NCI-H524 (cell line): ENCODE measurements around the gene BEX4.
A peak's percentile ranks its signal among the peaks of the same experiment; 100 is the strongest.
"Not testable (repeated sequence)": the region's sequence is repeated elsewhere in the genome, so short reads cannot be mapped to it uniquely, and the experiment has no call there.

ENCODE experiments used
- DNase-seq, 2 experiments: peaks; one replicate each; lab custom pipeline; 2025; lab: John Stamatoyannopoulos, UW

The BEX4 gene

DNA sequence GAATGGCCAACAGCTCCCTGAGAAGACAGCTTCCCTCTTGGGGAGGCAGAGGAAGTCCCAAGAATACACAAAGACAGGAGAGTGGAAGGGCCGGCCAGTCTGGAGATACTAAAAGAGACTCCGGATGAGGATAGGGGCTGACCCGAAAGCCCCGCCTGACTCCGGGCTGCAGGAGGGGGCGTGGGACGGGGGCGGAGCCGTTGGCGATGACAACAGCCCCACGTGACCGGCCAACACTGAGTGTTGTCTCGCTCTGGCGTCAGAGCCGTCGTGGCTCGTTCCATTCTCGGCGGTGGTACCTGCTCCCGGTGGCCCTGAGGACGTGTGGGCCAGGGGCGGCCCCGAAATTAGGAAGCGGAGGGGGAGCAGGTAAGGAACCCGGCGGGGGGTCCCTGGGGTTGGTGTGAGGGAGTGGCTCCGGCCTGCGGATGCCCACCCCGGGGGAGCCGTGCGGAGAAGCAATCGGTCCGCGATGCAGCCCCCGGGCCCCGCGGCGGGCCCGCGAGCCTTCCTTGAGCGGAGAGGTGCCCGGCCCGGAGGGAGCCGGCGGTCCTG lies at the start of gene BEX4:
Gene BEX4 (plus strand): TSS at position 239 of the 555 bp plus-strand sequence. CDS start 1,046 bp downstream, outside the sequence.
- peak; percentile 66 to 79 for DNase-seq

GRCh38 chrX:103170216-103170615 lies 44.7 kb upstream of the BEX4 start:
- DNase-seq = no peak

DNA sequence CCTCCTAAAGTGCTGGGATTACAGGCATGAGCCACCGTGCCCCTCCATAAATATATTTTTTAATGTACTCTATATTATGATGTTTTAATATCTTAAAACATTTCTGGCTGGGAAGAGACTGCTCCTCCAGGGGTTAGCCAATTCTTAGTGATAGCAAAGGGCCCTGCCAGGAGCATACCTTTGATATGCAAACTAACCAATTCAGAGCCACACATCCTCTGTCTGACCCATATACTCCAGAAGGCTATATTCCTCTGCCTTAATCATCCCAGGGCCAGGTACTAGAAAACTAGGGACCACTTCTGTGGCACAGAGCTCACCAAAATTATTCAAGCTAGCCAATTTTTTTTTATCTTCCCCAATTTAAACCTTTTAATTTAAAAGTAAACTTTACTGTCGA lies 43.6 kb upstream of the BEX4 start:
- DNase-seq = no peak

DNA sequence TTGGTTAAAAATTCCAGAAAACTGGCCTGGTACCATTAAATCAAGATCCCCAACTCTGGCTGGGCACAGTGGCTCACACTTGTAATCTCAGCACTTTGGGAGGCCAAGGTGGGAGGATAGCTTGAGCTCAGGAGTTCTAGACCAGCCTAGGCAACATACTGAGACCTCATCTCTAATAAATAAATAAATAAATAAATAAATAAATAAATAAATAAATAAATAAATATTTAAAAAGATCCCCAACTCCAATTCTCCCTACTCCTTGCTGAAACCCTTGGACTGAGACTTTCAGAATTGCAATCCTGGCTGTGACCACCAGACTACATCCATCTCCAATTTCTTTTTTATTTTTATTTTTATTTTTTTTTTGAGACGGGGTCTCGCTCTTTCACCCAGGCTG lies 39.7 kb upstream of the BEX4 start:
- DNase-seq = not testable (repeated sequence)

GRCh38 chrX:103175944-103176753 lies 38.8 kb upstream of the BEX4 start:
- DNase-seq = peak; percentile 9 to 59

GRCh38 chrX:103177556-103177955 lies 37.4 kb upstream of the BEX4 start:
- DNase-seq = no peak

- no peak for DNase-seq
Observed at GRCh38 chrX:103183912-103184311, 31.0 kb upstream of the BEX4 start.

- no peak for DNase-seq
Observed at GRCh38 chrX:103187953-103188475, 26.9 kb upstream of the BEX4 start.

GRCh38 chrX:103197721-103198306 lies 17.1 kb upstream of the BEX4 start:
- DNase-seq = no peak

GRCh38 chrX:103198668-103199067 lies 16.2 kb upstream of the BEX4 start:
- DNase-seq = not testable (repeated sequence)

DNA sequence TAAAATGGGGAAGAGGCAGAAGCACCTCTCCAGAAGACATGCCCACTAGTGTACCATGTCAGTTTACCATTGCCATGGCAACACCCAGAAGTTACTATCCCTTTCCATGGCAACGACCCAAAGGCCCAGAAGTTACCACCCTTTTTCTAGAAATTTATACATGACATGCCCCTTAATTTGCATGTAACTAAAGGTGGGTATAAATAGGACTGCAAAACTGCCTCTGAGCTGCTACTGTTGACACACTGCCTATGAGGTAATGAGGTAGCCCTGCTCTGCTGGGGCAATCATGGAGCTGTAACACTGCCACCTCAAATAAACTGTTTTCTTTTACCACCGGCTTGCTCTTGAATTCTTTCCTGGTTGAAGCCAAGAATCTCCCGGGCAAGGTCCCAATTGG lies 13.9 kb upstream of the BEX4 start:
- DNase-seq = no peak

GRCh38 chrX:103210056-103210455 lies 4.9 kb upstream of the BEX4 start:
- no peak for DNase-seq

- peak; percentile 4 to 56 for DNase-seq
Observed at GRCh38 chrX:103211012-103211715, 3.7 kb upstream of the BEX4 start.

DNA sequence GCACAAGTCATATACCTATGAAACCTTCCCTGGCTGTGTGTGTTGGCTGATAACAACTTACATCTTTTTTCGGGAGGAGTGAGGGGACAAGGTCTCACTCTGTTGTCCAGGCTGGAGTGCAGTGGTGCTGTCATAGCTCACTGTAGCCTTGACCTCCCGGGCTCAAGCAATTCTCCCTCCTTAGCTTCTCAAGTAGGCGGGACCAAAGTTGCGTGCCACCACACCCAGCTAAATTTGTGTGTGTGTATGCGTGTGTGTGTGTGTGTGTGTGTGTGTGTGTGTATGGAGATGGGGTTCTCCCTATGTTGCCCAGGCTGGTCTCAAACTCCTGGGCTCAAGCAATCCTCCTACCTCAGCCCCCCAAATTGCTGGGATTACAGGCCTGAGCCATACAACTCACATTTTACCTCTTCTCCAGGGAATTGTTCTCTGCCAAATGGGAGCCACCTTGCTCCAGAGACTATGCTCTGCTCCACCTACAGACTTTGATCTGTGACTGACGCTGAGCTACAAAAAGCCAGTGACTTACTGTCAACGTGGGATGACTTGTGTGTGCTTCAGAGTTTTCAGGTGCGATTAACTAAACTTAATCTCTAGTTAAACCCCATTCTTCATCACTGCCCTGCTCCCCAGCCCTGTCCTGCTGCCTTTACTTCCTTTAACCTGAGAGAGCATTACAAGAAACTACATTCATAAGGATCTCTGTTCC lies 2.0 kb upstream of the BEX4 start:
- no peak for DNase-seq

DNA sequence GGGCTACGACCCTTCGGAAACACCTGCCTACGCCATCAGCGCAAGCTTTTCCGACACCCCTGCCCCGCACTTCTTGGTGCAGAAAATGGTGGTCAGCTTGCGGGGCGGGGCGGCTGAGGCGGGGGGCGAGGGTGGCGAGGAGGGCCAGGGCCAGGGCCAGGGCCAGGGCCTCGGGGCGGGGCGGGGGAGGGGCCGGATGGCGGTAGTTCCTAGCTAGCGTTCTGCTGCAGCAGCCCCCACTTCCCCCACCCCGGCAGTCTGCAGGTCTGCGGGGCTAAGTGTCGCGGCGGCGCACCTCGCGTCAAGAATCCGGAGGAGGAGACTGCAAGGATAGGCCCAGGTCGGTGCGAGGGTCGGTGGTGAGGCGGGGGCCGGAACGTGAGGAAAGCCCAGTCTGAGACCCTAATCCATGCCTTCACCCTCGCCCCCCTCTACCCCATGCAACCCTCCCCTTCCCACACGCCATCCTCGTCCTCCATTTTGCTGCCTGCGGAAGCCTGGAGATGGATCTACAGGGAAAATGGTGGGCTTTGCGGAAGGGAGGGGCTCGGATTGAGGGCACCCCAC lies 600 bp downstream of the BEX4 start:
- DNase-seq = peak; percentile 39 to 62

- no peak for DNase-seq
Observed at GRCh38 chrX:103220511-103221323, 5.8 kb downstream of the BEX4 start.

- DNase-seq = not testable (repeated sequence)
Observed at GRCh38 chrX:103225918-103226317, 11.0 kb downstream of the BEX4 start.

- DNase-seq = no peak
Observed at GRCh38 chrX:103233263-103233662, 18.4 kb downstream of the BEX4 start.

- DNase-seq = no peak
Observed at GRCh38 chrX:103234869-103235268, 20.0 kb downstream of the BEX4 start.

- not testable (repeated sequence) for DNase-seq
Observed at GRCh38 chrX:103235608-103236007, 20.7 kb downstream of the BEX4 start.
